Measurements from ENCODE around the gene COL2A1.

COL2A1 gene

DNA sequence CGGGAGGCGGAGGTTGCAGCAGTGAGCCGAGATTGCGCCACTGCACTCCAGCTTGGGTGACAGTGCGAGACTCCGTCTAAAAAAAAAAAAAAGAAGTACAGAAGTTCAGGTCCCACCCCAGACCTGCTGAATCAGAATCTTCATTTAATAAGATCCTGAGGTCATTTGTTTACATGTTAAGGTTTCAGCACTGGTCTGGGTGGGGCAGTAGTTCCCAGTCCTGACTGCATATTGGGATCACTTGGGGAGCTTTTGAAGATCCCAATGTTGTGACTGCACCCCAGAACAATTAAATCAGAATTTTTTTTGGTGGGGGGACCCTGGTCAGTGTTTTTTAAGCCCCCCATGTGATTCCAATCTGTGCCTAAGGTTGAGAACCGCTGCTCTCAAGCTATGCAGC is 11.7 kb upstream of the COL2A1 start:
- TF ChIP-seq, protein P1, sequence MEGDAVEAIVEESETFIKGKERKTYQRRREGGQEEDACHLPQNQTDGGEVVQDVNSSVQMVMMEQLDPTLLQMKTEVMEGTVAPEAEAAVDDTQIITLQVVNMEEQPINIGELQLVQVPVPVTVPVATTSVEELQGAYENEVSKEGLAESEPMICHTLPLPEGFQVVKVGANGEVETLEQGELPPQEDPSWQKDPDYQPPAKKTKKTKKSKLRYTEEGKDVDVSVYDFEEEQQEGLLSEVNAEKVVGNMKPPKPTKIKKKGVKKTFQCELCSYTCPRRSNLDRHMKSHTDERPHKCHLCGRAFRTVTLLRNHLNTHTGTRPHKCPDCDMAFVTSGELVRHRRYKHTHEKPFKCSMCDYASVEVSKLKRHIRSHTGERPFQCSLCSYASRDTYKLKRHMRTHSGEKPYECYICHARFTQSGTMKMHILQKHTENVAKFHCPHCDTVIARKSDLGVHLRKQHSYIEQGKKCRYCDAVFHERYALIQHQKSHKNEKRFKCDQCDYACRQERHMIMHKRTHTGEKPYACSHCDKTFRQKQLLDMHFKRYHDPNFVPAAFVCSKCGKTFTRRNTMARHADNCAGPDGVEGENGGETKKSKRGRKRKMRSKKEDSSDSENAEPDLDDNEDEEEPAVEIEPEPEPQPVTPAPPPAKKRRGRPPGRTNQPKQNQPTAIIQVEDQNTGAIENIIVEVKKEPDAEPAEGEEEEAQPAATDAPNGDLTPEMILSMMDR (IDR thresholded peaks at IDR 0.05; ENCODE audit: control extremely low read depth, extremely low read depth, low read depth, missing control alignments) = no peak
- CTCF ChIA-PET = interaction anchor here (0.9 to 1.7 kb wide), 3 partner anchors 17 to 111 kb away, joined by 3 to 5 read pairs (median 3); partner anchors contain the start of genes TMEM106C and VDR
- no peak for DNase-seq (ENCODE audit: extremely low spot score)
- POLR2A ChIA-PET = no interaction called here

DNA sequence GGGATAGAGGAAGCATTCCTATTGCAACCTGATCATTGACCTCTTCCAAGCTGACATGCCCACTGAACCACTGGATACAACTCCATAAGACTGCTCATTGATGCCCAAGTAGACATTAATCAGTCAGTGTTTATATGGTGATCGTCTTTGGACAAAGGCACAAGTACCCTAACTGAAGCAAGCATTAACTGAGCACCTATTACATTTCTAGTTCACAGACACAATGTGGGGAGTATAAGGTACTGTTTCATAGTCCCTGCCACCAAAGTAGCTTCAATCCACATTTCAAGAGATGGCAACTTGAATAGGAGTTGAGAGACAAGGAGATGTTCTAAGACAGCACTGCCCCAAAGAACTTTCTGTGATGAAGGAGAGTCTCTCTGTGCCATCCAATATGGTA is 10.9 kb upstream of the COL2A1 start:
- ChIA-PET POLR2A (no interaction called here), CTCF (no interaction called here)
- no peak for DNase-seq (ENCODE audit: extremely low spot score)
- TF ChIP-seq, protein P1 (IDR thresholded peaks at IDR 0.05; ENCODE audit: control extremely low read depth, extremely low read depth, low read depth, missing control alignments) = no peak

DNA sequence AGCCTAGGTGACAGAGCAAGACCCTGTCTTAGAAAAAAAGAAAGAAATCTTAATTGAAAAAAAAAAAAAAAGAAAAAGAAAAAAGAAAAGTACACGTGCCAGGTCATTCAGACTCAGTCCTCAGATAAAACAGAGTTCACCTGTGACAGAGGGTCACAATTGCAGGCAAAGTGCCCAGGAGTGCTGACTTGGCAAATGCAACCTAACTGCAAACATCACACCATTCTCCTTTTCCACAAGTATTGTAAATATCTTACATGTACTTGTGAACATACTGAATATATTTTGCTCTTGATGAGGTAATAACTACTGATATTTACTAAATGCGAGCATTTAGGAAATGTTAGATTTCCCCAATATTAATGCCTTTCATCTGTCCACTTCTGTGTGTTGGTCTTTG is 9.0 kb upstream of the COL2A1 start:
- CTCF ChIA-PET = interaction anchor here (1.0 kb wide), 1 partner anchor 33 kb away, joined by 3 read pairs; no protein-coding TSS in a partner anchor
- DNase-seq (ENCODE audit: extremely low spot score) = no peak
- TF ChIP-seq, protein P1 (IDR thresholded peaks at IDR 0.05; ENCODE audit: control extremely low read depth, extremely low read depth, low read depth, missing control alignments) = no peak
- POLR2A ChIA-PET = no interaction called here

- POLR2A ChIA-PET = no interaction called here
- TF ChIP-seq, protein P1 (IDR thresholded peaks at IDR 0.05; ENCODE audit: control extremely low read depth, extremely low read depth, low read depth, missing control alignments) = no peak
- DNase-seq (ENCODE audit: extremely low spot score) = no peak
- CTCF ChIA-PET = interaction anchor here (0.7 kb wide), 1 partner anchor 18 kb away, joined by 3 read pairs; no protein-coding TSS in a partner anchor
These were observed 7.8 kb upstream of the COL2A1 start for GRCh38 chr12:48012070-48012469.

GRCh38 chr12:48010366-48010970 is 6.2 kb upstream of the COL2A1 start:
- CTCF ChIA-PET = no interaction called here
- POLR2A ChIA-PET = no interaction called here
- no peak for DNase-seq (ENCODE audit: extremely low spot score)
- TF ChIP-seq, protein P1 (IDR thresholded peaks at IDR 0.05; ENCODE audit: control extremely low read depth, extremely low read depth, low read depth, missing control alignments) = no peak

- POLR2A ChIA-PET = no interaction called here
- CTCF ChIA-PET = no interaction called here
- TF ChIP-seq, protein P1 (IDR thresholded peaks at IDR 0.05; ENCODE audit: control extremely low read depth, extremely low read depth, low read depth, missing control alignments) = no peak
- no peak for DNase-seq (ENCODE audit: extremely low spot score)
These were observed 5.2 kb upstream of the COL2A1 start for GRCh38 chr12:48009471-48009870.
